PFSK-1 (cell line): ENCODE results near the gene GNB1L.

Source experiments
- FOXP2 ChIP-seq: optimal IDR thresholded peaks from 2 replicates; pipeline ENCODE3; 2011; ENCODE audit warnings: borderline replicate concordance, control low read depth, inconsistent platforms; ENCODE audit not compliant: insufficient read depth; ENCODE audit errors: extremely low read length, extremely low read depth
- POLR2AphosphoS5 ChIP-seq: IDR thresholded peaks from 2 replicates; pipeline ENCODE4 v1.6.1; 2012; ENCODE audit warnings: low read depth, mild to moderate bottlenecking, control low read depth, low read length, moderate library complexity
- REST ChIP-seq, 2 experiments: IDR thresholded peaks; 2 replicates each; pipeline versions ENCODE4 v1.6.1 to v1.8.0; 2011 to 2012; ENCODE audit warnings: low read depth in 2 of 2, low read length in 2 of 2, control low read depth in 1 of 2, inconsistent platforms in 1 of 2, mild to moderate bottlenecking in 1 of 2, moderate library complexity in 1 of 2; ENCODE audit not compliant: insufficient read depth in 1 of 2
- SIN3A ChIP-seq: IDR thresholded peaks from 2 replicates; pipeline ENCODE4 v1.6.1; 2012; ENCODE audit warnings: mild to moderate bottlenecking, low read length, moderate library complexity, borderline replicate concordance; ENCODE audit not compliant: insufficient read depth
- TAF1 ChIP-seq: IDR thresholded peaks from 2 replicates; pipeline ENCODE4 v1.6.1; 2012; ENCODE audit warnings: low read length, control low read depth, borderline replicate concordance; ENCODE audit not compliant: insufficient read depth

Gene GNB1L

GRCh38 chr22:19806213-19807160 lies 48.2 kb downstream of the GNB1L start:
- TF ChIP-seq FOXP2, result peak; percentile 29
- no peak for TF ChIP-seq POLR2AphosphoS5
- no peak for TF ChIP-seq REST (IDR thresholded peaks at IDR 0.05; ENCODE audit: insufficient read depth in 1 of 2, low read depth in 2 of 2, low read length in 2 of 2)
- no peak for TF ChIP-seq TAF1
- no peak for TF ChIP-seq SIN3A

DNA sequence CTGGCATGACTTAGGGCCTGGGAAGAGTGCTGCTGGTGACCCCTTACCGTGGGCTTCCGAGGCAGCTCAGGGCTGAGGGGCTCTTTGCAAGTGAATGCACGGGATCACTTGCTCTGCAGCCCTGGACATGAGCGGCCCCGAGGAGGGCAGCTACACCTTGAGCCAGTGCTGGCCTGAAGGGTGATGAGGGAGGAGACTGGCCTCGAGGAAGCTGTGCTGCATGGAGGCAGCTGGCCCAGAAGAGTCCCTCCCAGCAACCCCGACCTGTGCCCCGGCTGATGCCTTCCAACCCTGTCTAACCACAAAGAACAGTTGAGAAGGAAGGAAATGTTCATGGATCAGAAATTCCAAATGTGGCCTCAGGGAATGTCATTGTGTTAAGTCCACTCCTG lies 48.9 kb downstream of the GNB1L start:
- no peak for TF ChIP-seq SIN3A
- TF ChIP-seq TAF1, result no peak
- no peak for TF ChIP-seq POLR2AphosphoS5
- TF ChIP-seq FOXP2, result no peak
- no peak for TF ChIP-seq REST (IDR thresholded peaks at IDR 0.05; ENCODE audit: insufficient read depth in 1 of 2, low read depth in 2 of 2, low read length in 2 of 2)

DNA sequence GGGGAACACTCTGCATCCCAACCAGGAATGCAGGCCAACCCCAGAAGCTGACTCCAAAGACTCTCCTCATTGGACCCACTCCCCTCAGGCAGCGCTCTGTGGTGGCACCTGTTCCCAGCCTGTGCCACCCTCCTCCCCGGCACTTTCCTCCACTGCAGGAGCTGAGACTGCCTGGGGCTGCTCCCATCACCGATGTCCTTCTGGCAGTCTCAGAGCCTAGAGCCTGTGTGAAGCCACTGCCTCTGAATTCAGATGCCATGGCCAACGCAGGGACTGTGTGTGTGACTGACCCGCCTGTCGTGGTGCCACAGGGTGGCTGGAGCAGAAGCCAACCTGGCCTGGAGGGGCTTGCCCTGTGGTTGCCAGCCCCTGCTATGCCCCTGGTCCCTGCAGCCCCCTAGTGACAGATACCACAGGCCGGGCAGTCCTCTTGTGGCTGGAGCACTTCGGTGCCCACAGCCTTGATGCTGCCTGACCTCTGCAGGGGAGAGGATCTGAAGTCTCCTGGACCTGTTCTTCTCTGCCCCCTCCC lies 50.9 kb downstream of the GNB1L start:
- TF ChIP-seq FOXP2, result no peak
- TF ChIP-seq TAF1, result no peak
- no peak for TF ChIP-seq POLR2AphosphoS5
- no peak for TF ChIP-seq SIN3A
- no peak for TF ChIP-seq REST (IDR thresholded peaks at IDR 0.05; ENCODE audit: insufficient read depth in 1 of 2, low read depth in 2 of 2, low read length in 2 of 2)

DNA sequence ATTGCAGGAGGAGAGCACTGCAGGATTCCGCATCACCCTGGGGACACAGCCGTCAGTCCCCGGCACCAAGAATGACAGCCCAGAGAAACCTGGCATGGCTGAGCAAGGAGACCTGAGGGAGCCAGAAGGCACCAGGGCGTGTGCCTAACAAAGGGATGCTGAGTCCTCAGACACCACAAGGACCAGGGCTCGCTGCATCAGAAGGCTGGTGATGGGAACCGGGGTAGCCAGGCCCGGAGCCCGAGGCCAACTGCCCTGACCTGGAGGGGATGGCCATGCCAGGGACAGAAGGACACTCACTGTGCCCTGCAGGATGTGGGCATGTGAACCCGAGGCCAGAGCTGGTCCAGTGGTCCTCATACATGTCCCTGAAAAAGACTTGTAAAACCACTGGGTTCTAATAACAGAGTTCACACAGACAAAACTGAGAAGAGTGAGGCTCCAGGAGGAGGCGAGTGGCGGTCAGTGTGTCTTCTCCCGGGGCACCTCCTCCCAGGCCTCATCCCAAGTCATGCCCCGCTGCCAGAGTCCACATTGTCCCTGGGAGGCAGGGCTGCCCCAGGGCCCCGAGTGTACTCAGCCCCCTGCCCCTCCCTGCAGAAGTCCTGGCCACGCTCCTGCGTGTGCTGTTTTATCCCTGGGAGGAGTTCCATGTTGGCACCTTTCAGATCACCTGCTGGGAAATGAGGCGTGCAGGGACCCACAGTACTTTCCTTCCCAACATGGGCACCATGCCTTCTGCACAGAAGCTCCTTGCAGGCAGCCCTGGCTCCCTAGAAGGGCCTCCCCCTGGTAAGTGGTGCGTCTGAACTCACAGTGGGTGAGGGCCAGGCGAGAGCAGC lies 51.6 kb downstream of the GNB1L start:
- TF ChIP-seq REST (IDR thresholded peaks at IDR 0.05; ENCODE audit: insufficient read depth in 1 of 2, low read depth in 2 of 2, low read length in 2 of 2), result no peak
- TF ChIP-seq TAF1, result no peak
- no peak for TF ChIP-seq POLR2AphosphoS5
- no peak for TF ChIP-seq FOXP2
- no peak for TF ChIP-seq SIN3A
